B cell (primary cell): ENCODE measurements around the gene CNGB1.
"Not testable (repeated sequence)": the region's sequence is repeated elsewhere in the genome, so short reads cannot be mapped to it uniquely, and the experiment has no call there.

ENCODE experiments used
- CTCF ChIP-seq: fragments of 200-600 bp; IDR thresholded peaks from one replicate; pipeline ENCODE4 v1.8.0; 2022; ENCODE audit warnings: antibody characterized with exemption, mild to moderate bottlenecking
- EZH2 ChIP-seq: IDR thresholded peaks from 2 replicates; pipeline ENCODE4 v1.6.1; 2012; ENCODE audit warnings: borderline replicate concordance, low read depth, mild to moderate bottlenecking, moderate library complexity, low read length; ENCODE audit not compliant: insufficient read depth, poor library complexity, severe bottlenecking

- not testable (repeated sequence) for TF ChIP-seq EZH2, CTCF
Measured at GRCh38 chr16:57895081-57895547, 75.8 kb downstream of the CNGB1 start.
